Measurements from ENCODE around the gene BST2. TPM values are rescaled to one million over a fixed set of nuclear protein-coding genes. Genes with fewer than 3 reads are reported as not detected.
A peak's percentile ranks its signal among the peaks of the same experiment; 100 is the strongest.

The BST2 gene
- total RNA-seq, 2 donors from 2014 or later, result 32.7 to 75.3 TPM

GRCh38 chr19:17419621-17420474 is 14.4 kb upstream of the BST2 start, which contains the start of gene MVB12A:
TSS of gene MVB12A (plus strand) at chr19:17420047. CDS start at chr19:17420136, 89 bp downstream.
- DNase-seq (ENCODE audit: low spot score), result peak; percentile 97
- Histone ChIP-seq H3K27me3 (replicated peaks; ENCODE audit: insufficient read depth) (no peaks in the 10 kb centered on the region), H3K4me1 (replicated peaks) (peaks cover 5% of the 10 kb centered on the region), H3K27ac (peak within 1 kb of the TSS; percentile 72 to 73), H3K4me3 (peak within 1 kb of the TSS; percentile 88 to 95), H3K9me3 (no peaks in the 10 kb centered on the region), H3K36me3 (no peaks in the 10 kb centered on the region)
- TF ChIP-seq CTCF (IDR thresholded peaks at IDR 0.05) (peak in 2 of 4 experiments; percentile 7 to 24), POLR2A (IDR thresholded peaks at IDR 0.05) (peak; percentile 48), POLR2AphosphoS5 (IDR thresholded peaks at IDR 0.05) (peak; percentile 99)
- intact Hi-C loops (cut with DNase I), result no loop called here
- under 1% methylated on average over 55 of the region's 85 CpGs for WGBS

- Histone ChIP-seq H3K36me3 (no peaks in the 10 kb centered on the region), H3K27ac (peak overlapping the region; percentile 63 to 73), H3K4me3 (peak overlapping the region; percentile 88 to 95), H3K4me1 (replicated peaks) (peaks cover 5% of the 10 kb centered on the region), H3K27me3 (replicated peaks; ENCODE audit: insufficient read depth) (no peaks in the 10 kb centered on the region), H3K9me3 (no peaks in the 10 kb centered on the region)
- DNase-seq (ENCODE audit: low spot score), result no peak
- intact Hi-C loops (cut with DNase I), result no loop called here
- WGBS, result 13% methylated on average over 8 of the region's 8 CpGs
- TF ChIP-seq POLR2AphosphoS5 (IDR thresholded peaks at IDR 0.05), result no peak
- TF ChIP-seq POLR2A (IDR thresholded peaks at IDR 0.05), result no peak
- no peak for TF ChIP-seq CTCF (IDR thresholded peaks at IDR 0.05)
Measured at GRCh38 chr19:17419154-17419620, 13.8 kb upstream of the BST2 start.

- H3K27ac ChIP-seq, result no peak overlapping the region
Measured at GRCh38 chr19:17418710-17419109, 13.3 kb upstream of the BST2 start.

GRCh38 chr19:17415121-17415520 is 9.7 kb upstream of the BST2 start:
- Histone ChIP-seq H3K4me3 (no peak overlapping the region), H3K27ac (peak overlapping the region; percentile 2 to 32), H3K27me3 (replicated peaks; ENCODE audit: insufficient read depth) (no peaks in the 10 kb centered on the region), H3K36me3 (no peaks in the 10 kb centered on the region), H3K9me3 (no peaks in the 10 kb centered on the region), H3K4me1 (replicated peaks) (no peaks in the 10 kb centered on the region)
- no peak for DNase-seq (ENCODE audit: low spot score)
- intact Hi-C loops (cut with DNase I), result no loop called here
- 56% methylated on average over 6 of the region's 6 CpGs for WGBS
- TF ChIP-seq POLR2A (IDR thresholded peaks at IDR 0.05), result no peak
- TF ChIP-seq CTCF (IDR thresholded peaks at IDR 0.05), result no peak
- TF ChIP-seq POLR2AphosphoS5 (IDR thresholded peaks at IDR 0.05), result no peak

More at GRCh38 chr19:17418710-17419109, 13.3 kb upstream of the BST2 start:
- TF ChIP-seq POLR2A (IDR thresholded peaks at IDR 0.05), result no peak
- no peak for TF ChIP-seq POLR2AphosphoS5 (IDR thresholded peaks at IDR 0.05)
- TF ChIP-seq CTCF (IDR thresholded peaks at IDR 0.05), result no peak
- Histone ChIP-seq H3K36me3 (no peaks in the 10 kb centered on the region), H3K27me3 (replicated peaks; ENCODE audit: insufficient read depth) (no peaks in the 10 kb centered on the region), H3K4me3 (no peak overlapping the region), H3K4me1 (replicated peaks) (peaks cover 5% of the 10 kb centered on the region), H3K9me3 (no peaks in the 10 kb centered on the region)
- no peak for DNase-seq (ENCODE audit: low spot score)
- intact Hi-C loops (cut with DNase I), result no loop called here
- WGBS, result 53% methylated on average over 3 of the region's 3 CpGs

Data from prostate gland (tissue), 2 donors.